NCI-H2171 treated with DMSO at 0.1 percent for 48 hours (cell line): ENCODE measurements around the gene OPN1LW.
"Not testable (repeated sequence)": the region's sequence is repeated elsewhere in the genome, so short reads cannot be mapped to it uniquely, and the experiment has no call there.

Source experiments
- DNase-seq: peaks from one replicate; lab custom pipeline; 2025; lab: John Stamatoyannopoulos, UW

The OPN1LW gene

DNA sequence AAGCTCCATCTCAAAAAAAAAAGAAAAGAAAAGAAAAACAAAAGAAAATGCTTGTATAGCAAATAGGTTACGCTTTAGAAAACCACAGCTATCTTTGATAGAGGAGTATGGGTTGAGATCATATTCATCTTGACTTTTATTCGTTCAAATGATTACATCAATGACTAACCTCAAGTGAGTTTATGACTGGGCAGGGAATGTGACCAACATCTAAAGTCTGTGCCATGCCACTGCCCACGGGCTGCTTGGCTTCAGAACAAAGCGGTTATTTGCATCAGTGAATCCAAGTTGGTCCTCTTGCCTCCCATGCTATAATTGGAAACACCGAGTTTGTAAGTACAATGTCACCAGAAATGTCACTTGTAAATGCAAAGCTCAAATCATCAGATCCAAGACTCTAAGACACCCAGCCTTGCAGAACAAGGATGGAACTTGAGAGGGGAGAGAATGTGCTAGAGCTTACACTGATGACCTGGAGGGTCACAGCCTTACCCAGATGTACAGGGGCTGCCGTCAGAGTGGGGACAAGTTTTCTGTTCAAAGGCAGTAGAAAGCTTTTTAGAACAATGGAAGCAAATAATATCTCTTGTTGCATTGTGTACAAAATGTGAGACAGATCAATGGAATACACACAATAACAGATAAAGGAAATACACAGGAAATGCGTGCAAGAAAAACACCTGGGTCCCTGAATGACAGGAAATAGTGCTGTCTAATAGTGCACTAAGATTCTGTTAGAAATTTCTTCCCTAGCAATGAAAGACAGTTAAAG is 8.4 kb upstream of the OPN1LW start:
- no peak for DNase-seq

GRCh38 chrX:154136627-154137161 is 7.3 kb upstream of the OPN1LW start:
- peak; percentile 41 for DNase-seq

DNA sequence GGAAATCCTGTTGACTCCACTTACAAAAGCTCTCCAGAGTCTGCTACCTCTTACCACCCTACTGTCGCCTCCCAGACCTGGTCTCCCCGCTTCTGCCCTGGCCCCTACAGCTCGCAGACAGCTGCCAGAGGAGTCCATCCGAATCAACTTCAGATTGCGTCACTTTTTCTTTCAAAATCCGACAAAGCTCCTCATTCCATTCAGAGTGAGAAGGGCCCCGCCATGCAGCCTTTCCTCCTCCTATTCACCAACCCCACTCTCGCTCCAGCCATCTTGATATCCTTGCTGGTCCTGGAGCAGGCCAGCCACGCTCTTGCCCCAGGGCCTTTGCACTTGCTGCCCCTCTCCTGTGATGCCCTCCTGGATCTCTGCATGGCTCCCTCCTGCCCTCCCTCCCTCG is 5.2 kb upstream of the OPN1LW start:
- DNase-seq, result no peak

- no peak for DNase-seq
Observed at GRCh38 chrX:154140206-154140605, 3.8 kb upstream of the OPN1LW start.

DNA sequence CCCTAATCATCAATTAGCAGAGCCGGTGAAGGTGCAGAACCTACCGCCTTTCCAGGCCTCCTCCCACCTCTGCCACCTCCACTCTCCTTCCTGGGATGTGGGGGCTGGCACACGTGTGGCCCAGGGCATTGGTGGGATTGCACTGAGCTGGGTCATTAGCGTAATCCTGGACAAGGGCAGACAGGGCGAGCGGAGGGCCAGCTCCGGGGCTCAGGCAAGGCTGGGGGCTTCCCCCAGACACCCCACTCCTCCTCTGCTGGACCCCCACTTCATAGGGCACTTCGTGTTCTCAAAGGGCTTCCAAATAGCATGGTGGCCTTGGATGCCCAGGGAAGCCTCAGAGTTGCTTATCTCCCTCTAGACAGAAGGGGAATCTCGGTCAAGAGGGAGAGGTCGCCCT is 3.3 kb upstream of the OPN1LW start:
- DNase-seq, result no peak

- DNase-seq, result no peak
Observed at GRCh38 chrX:154142386-154142785, 1.7 kb upstream of the OPN1LW start.

DNA sequence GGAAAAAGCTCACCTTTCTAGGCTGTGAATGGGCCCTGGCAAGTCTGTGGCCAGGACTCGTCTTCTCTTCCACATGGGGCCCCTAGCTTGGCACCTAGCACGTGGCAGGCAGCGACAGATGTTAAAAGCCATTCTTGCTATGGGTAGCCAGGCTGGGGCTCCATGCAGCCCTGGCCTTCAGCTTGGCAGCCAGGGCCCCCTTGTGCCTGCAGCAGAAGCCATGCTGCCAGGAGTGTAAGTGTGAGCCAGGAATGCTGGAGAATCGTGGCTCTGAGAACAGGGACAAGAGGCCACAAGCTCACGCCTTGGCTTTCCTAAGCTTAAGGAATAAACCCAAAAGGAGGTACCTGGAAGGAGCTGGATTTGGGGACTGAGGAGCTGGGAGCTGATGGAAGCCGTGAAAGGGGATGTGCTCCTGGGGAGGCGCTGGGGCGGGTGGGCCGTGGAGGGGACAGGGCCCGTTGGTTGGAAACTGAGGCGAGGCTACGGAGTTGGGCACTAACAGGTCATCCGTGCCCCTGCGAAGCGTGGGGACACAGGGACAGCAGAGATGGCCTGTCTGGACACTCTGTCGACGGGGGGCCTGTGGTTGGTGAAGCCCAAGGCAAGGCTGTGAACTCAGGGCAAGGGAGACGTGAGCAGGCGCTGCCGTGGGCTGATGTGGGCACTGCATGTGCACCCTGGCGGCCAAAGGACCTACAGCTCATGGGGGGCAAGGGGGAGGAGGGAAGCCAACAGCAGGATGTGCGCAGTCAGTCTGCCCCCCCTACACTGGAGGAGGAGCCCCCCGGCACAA is 895 bp upstream of the OPN1LW start:
- DNase-seq, result no peak

GRCh38 chrX:154151030-154151429 is 7.0 kb downstream of the OPN1LW start:
- DNase-seq, result not testable (repeated sequence)

DNA sequence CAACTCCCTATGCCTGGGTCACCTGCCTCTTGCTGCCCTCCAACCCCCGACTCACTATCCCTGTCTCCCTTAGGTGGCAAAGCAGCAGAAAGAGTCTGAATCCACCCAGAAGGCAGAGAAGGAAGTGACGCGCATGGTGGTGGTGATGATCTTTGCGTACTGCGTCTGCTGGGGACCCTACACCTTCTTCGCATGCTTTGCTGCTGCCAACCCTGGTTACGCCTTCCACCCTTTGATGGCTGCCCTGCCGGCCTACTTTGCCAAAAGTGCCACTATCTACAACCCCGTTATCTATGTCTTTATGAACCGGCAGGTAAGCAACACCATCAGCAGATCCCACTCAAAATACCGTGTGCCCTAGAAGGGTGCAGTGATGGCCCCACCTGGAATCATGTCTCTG is 12.2 kb downstream of the OPN1LW start:
- not testable (repeated sequence) for DNase-seq

- DNase-seq, result not testable (repeated sequence)
Observed at GRCh38 chrX:154157207-154157606, 13.2 kb downstream of the OPN1LW start.

- DNase-seq, result not testable (repeated sequence)
Observed at GRCh38 chrX:154159345-154159744, 15.3 kb downstream of the OPN1LW start.

DNA sequence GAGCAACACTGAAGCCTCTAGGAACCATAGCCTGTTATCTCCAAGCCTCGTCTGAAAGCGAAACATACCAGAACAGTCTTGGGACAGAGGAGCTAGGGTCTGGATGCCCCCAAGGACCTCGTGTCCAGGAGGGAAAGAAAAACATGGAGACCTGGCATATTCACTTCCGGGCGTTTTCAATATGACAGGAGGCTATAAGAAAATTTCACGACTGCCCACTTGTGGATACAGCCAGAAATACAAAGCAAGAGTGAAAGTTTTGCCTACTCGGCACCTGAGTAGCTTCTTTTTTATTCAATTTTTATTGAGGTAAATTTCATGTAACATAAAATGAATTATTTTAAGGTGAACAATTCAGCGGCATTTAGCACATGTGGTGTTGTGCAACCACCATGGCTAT is 20.9 kb downstream of the OPN1LW start:
- not testable (repeated sequence) for DNase-seq

- not testable (repeated sequence) for DNase-seq
Observed at GRCh38 chrX:154168384-154168783, 24.3 kb downstream of the OPN1LW start.

GRCh38 chrX:154172535-154172943 is 28.5 kb downstream of the OPN1LW start:
- not testable (repeated sequence) for DNase-seq

- not testable (repeated sequence) for DNase-seq
Observed at GRCh38 chrX:154174356-154174755, 30.3 kb downstream of the OPN1LW start.

- DNase-seq, result not testable (repeated sequence)
Observed at GRCh38 chrX:154182296-154182695, 38.3 kb downstream of the OPN1LW start, which contains the start of gene OPN1MW. Gene OPN1MW, plus strand, starts transcription at chrX:154182596. Its CDS starts 82 bp downstream, at chrX:154182678.

- not testable (repeated sequence) for DNase-seq
Observed at GRCh38 chrX:154183794-154184193, 39.8 kb downstream of the OPN1LW start.

GRCh38 chrX:154192846-154193245 is 48.8 kb downstream of the OPN1LW start:
- DNase-seq, result not testable (repeated sequence)

DNA sequence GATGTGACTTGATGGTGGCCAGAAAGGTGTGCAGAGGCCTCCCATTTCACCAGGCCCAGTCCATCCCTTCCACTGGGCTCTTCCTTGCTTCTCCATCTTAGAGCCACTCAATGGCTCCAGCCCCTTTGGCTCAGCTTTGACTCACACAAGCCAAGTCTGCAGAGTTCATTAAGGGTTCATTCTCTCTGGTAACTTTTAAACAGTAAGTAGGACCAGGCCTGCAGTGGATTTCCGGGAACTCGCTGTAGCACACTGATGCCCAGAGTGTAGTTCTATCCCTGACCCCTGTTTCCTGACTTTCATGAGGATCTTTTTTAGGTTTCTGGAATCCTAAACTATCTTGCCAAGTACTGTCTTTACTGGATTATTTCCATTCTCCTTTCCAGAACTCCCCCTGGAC is 50.3 kb downstream of the OPN1LW start:
- not testable (repeated sequence) for DNase-seq

DNA sequence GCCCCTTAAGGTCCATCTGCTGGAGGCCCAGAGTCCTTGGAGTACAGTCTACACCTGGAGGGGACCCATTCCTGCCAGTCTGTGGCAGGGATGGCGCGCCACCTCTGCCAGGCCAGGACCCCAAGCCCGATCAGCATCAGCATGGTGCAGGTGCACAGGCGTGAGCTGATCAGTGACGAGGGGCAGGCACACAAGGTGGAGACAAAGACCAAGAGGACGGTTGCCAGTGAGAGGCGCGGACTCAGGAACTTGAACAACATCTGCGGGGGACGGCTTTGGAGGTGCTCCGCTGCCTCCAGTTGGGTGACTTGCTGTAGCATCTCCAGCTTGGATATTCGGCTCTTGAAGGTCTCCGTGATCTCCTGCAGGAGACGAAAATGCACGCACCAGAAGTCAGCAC is 52.4 kb downstream of the OPN1LW start:
- DNase-seq, result not testable (repeated sequence)
